Peyer's patch (tissue), 4 donors: Measurements from ENCODE around the gene AMBP. TPM values are rescaled to one million over a fixed set of nuclear protein-coding genes. Genes with fewer than 3 reads are reported as not detected.
A peak's percentile ranks its signal among the peaks of the same experiment; 100 is the strongest.

Experiments
- DNase-seq, 3 donors: peaks; one replicate each; pipeline ENCODE4 v3.0.0-alpha.2; 2017 to 2019
- H3K27ac ChIP-seq, 4 donors: fragments of 200-600 bp; sonication (generic); one replicate each; pipeline ENCODE4 v1.5.1; 2016 to 2019
- H3K27me3 ChIP-seq, 2 donors: fragments of 200-600 bp; sonication (generic); one replicate each; pipeline ENCODE4 v1.5.1; 2019
- H3K36me3 ChIP-seq, 3 donors: fragments of 200-600 bp; sonication (generic); one replicate each; pipeline ENCODE4 v1.5.1; 2016 to 2019
- H3K4me1 ChIP-seq, 4 donors: fragments of 200-600 bp; sonication (generic); one replicate each; pipeline ENCODE4 v1.5.1; 2016 to 2019
- H3K4me3 ChIP-seq, 4 donors: fragments of 200-600 bp; sonication (generic); 1 replicate in 3 of 4; 2 replicates in 1 of 4; pipeline ENCODE4 v1.5.1; 2016 to 2019; ENCODE audit warnings: mild to moderate bottlenecking in 1 of 4
- H3K9me3 ChIP-seq, 4 donors: fragments of 200-600 bp; sonication (generic); one replicate each; pipeline ENCODE4 v1.5.1; 2016 to 2019; ENCODE audit warnings: mild to moderate bottlenecking in 1 of 4
- CTCF ChIP-seq, 6 experiments: fragments of 450-650 bp in 4 of 6; fragments of 200-600 bp in 2 of 6; sonication (generic) in 1 of 6; IDR thresholded peaks; one replicate each; pipeline ENCODE4 v1.5.1; 2017 to 2019; ENCODE audit warnings: antibody characterized with exemption in 6 of 6, mild to moderate bottlenecking in 3 of 6, moderate library complexity in 1 of 6
- POLR2A ChIP-seq, 2 donors: fragments of 450-650 bp; IDR thresholded peaks; one replicate each; pipeline ENCODE4 v1.5.1; 2017; ENCODE audit warnings: antibody characterized with exemption in 2 of 2, mild to moderate bottlenecking in 2 of 2, moderate library complexity in 2 of 2
- total RNA-seq, 4 donors: library from RNA; depleted of rRNA; stranded (reverse); fragments of >200 nt; gene quantifications; one replicate each; pipeline ENCODE4 v1.1.0, GENCODE V29; 2016

Gene AMBP
- total RNA-seq, 4 donors from 2014 or later, result 4.4 TPM; not detected in 3

- H3K27me3 ChIP-seq, result no peaks in the 10 kb centered on the region
- no peaks in the 10 kb centered on the region for H3K36me3 ChIP-seq
- DNase-seq, result no peak
- TF ChIP-seq POLR2A (IDR thresholded peaks at IDR 0.05) (no peak), CTCF (IDR thresholded peaks at IDR 0.05) (no peak)
- H3K27ac ChIP-seq, result no peak overlapping the region
- H3K4me3 ChIP-seq, result no peak overlapping the region
- H3K9me3 ChIP-seq, result no peaks in the 10 kb centered on the region
- peaks cover 0 to 7% (median 0%) of the 10 kb centered on the region in 4 donors for H3K4me1 ChIP-seq
These were observed 31.0 kb upstream of the AMBP start for GRCh38 chr9:114109124-114109523.

- no peak overlapping the region for H3K4me3 ChIP-seq
- no peaks in the 10 kb centered on the region for H3K9me3 ChIP-seq
- peaks cover 0 to 4% (median 0%) of the 10 kb centered on the region in 4 donors for H3K4me1 ChIP-seq
- peak; percentile 19 to 95 (median 84) for TF ChIP-seq CTCF (IDR thresholded peaks at IDR 0.05)
- TF ChIP-seq POLR2A (IDR thresholded peaks at IDR 0.05), result no peak
- H3K27ac ChIP-seq, result no peak overlapping the region
- DNase-seq, result peak; percentile 21 to 86 (median 85)
- H3K36me3 ChIP-seq, result no peaks in the 10 kb centered on the region
- no peaks in the 10 kb centered on the region for H3K27me3 ChIP-seq
These were observed 30.1 kb upstream of the AMBP start for GRCh38 chr9:114108016-114108833.

- TF ChIP-seq CTCF (IDR thresholded peaks at IDR 0.05) (no peak), POLR2A (IDR thresholded peaks at IDR 0.05) (no peak)
- no peak for DNase-seq
- Histone ChIP-seq H3K4me1 (no peaks in the 10 kb centered on the region), H3K9me3 (peaks cover 0 to 5% (median 0%) of the 10 kb centered on the region in 4 donors), H3K4me3 (no peak overlapping the region), H3K27me3 (no peaks in the 10 kb centered on the region), H3K36me3 (no peaks in the 10 kb centered on the region), H3K27ac (no peak overlapping the region)
These were observed 29.3 kb upstream of the AMBP start for GRCh38 chr9:114107286-114108001.

- TF ChIP-seq POLR2A (IDR thresholded peaks at IDR 0.05), result no peak
- Histone ChIP-seq H3K36me3 (no peaks in the 10 kb centered on the region), H3K27ac (no peak overlapping the region)
These were observed 27.1 kb upstream of the AMBP start for GRCh38 chr9:114105236-114105635.

GRCh38 chr9:114102484-114102883 lies 24.4 kb upstream of the AMBP start:
- TF ChIP-seq POLR2A (IDR thresholded peaks at IDR 0.05), result no peak
- TF ChIP-seq CTCF (IDR thresholded peaks at IDR 0.05), result no peak
- no peak for DNase-seq
- H3K4me1 ChIP-seq, result peaks cover 0 to 15% (median 0%) of the 10 kb centered on the region in 4 donors
- H3K27ac ChIP-seq, result no peak overlapping the region
- H3K36me3 ChIP-seq, result no peaks in the 10 kb centered on the region
- H3K4me3 ChIP-seq, result no peak overlapping the region
- peaks cover 0 to 7% of the 10 kb centered on the region in 2 donors for H3K27me3 ChIP-seq
- peaks cover 0 to 5% (median 0%) of the 10 kb centered on the region in 4 donors for H3K9me3 ChIP-seq

More at GRCh38 chr9:114105236-114105635, 27.1 kb upstream of the AMBP start:
- no peak overlapping the region for H3K4me3 ChIP-seq
- peaks cover 0 to 5% (median 0%) of the 10 kb centered on the region in 4 donors for H3K9me3 ChIP-seq
- H3K4me1 ChIP-seq, result no peaks in the 10 kb centered on the region
- H3K27me3 ChIP-seq, result no peaks in the 10 kb centered on the region
- DNase-seq, result no peak

GRCh38 chr9:114100536-114100935 lies 22.4 kb upstream of the AMBP start:
- H3K27me3 ChIP-seq, result peaks cover 0 to 7% of the 10 kb centered on the region in 2 donors
- peaks cover 0 to 15% (median 0%) of the 10 kb centered on the region in 4 donors for H3K4me1 ChIP-seq
- no peak overlapping the region for H3K27ac ChIP-seq
- no peak overlapping the region for H3K4me3 ChIP-seq
- no peak for TF ChIP-seq CTCF (IDR thresholded peaks at IDR 0.05)
- TF ChIP-seq POLR2A (IDR thresholded peaks at IDR 0.05), result no peak
- peaks cover 0 to 5% (median 0%) of the 10 kb centered on the region in 4 donors for H3K9me3 ChIP-seq
- no peak for DNase-seq
- no peaks in the 10 kb centered on the region for H3K36me3 ChIP-seq
